HepG2 (cell line): ENCODE data around the gene KAT14. TPM values are rescaled to one million over a fixed set of nuclear protein-coding genes. Genes with fewer than 3 reads are reported as not detected.
A peak's percentile ranks its signal among the peaks of the same experiment; 100 is the strongest.

Experiments used
- ATF1 ChIP-seq: IDR thresholded peaks from 2 replicates; pipeline ENCODE4 v1.6.1; 2016; ENCODE audit warnings: mild to moderate bottlenecking, control low read depth
- GTF3A ChIP-seq: sonication (generic); formaldehyde crosslinking; conservative IDR thresholded peaks from 2 replicates; pipeline ENCODE4 v1.4.0; 2020; ENCODE audit warnings: mild to moderate bottlenecking, missing genetic modification reagents
- HDAC2 ChIP-seq: sonication (generic); formaldehyde crosslinking; IDR thresholded peaks from 2 replicates; pipeline ENCODE4 v1.4.0; 2020; ENCODE audit warnings: missing genetic modification reagents
- HMGA1 ChIP-seq: sonication (generic); formaldehyde crosslinking; conservative IDR thresholded peaks from 2 replicates; pipeline ENCODE4 v1.4.0; 2020; ENCODE audit warnings: missing genetic modification reagents
- LCORL ChIP-seq, 2 experiments: fragments of 450-650 bp in 1 of 2; sonication (generic) in 1 of 2; formaldehyde crosslinking in 1 of 2; IDR thresholded peaks; 2 replicates each; pipeline versions ENCODE4 v1.5.0 to v1.6.1; 2017 to 2020; ENCODE audit warnings: antibody characterized with exemption in 1 of 2, missing genetic modification reagents in 1 of 2
- MED13 ChIP-seq: sonication (generic); formaldehyde crosslinking; IDR thresholded peaks from 2 replicates; pipeline ENCODE4 v1.5.0; 2020; ENCODE audit warnings: missing genetic modification reagents
- RAD51 ChIP-seq: fragments of 450-650 bp; IDR thresholded peaks from 2 replicates; pipeline ENCODE4 v1.6.1; 2016; ENCODE audit warnings: borderline replicate concordance
- STAG1 ChIP-seq: sonication (generic); formaldehyde crosslinking; IDR thresholded peaks from 2 replicates; pipeline ENCODE4 v1.4.0; 2020; ENCODE audit warnings: missing genetic modification reagents
- SUZ12 ChIP-seq: fragments of 150-350 bp; IDR thresholded peaks from 2 replicates; pipeline ENCODE4 v1.6.1; 2014; ENCODE audit warnings: low read depth, low read length
- U2AF2 ChIP-seq: fragments of 200-400 bp; formaldehyde crosslinking; IDR thresholded peaks from 2 replicates; pipeline ENCODE4 v1.6.1; 2017; ENCODE audit warnings: low read depth, mild to moderate bottlenecking, low read length
- ZBTB46 ChIP-seq: sonication (generic); formaldehyde crosslinking; IDR thresholded peaks from 2 replicates; pipeline ENCODE4 v1.4.0; 2020; ENCODE audit warnings: mild to moderate bottlenecking, missing genetic modification reagents, borderline replicate concordance
- ZHX2 ChIP-seq, 2 experiments: sonication (generic) in 1 of 2; formaldehyde crosslinking in 1 of 2; IDR thresholded peaks; 2 replicates each; pipeline versions ENCODE4 v1.6.1 to v1.9.0; 2014 to 2022; ENCODE audit warnings: antibody characterized with exemption in 1 of 2, borderline replicate concordance in 1 of 2, inconsistent platforms in 1 of 2, low read depth in 1 of 2, missing genetic modification reagents in 1 of 2
- ZNF331 ChIP-seq: sonication (generic); formaldehyde crosslinking; IDR thresholded peaks from 2 replicates; pipeline ENCODE4 v1.4.0; 2020; ENCODE audit warnings: missing genetic modification reagents
- ZNF446 ChIP-seq: sonication (generic); formaldehyde crosslinking; IDR thresholded peaks from 2 replicates; pipeline ENCODE4 v1.5.0; 2020; ENCODE audit warnings: mild to moderate bottlenecking, missing genetic modification reagents
- ZNF598 ChIP-seq: sonication (generic); formaldehyde crosslinking; IDR thresholded peaks from 2 replicates; pipeline ENCODE4 v1.5.1; 2020; ENCODE audit warnings: mild to moderate bottlenecking, missing genetic modification reagents, borderline replicate concordance
- ZNF790 ChIP-seq: sonication (generic); formaldehyde crosslinking; IDR thresholded peaks from 2 replicates; pipeline ENCODE4 v1.8.0; 2022; ENCODE audit warnings: missing genetic modification reagents, mild to moderate bottlenecking, borderline replicate concordance
- ZNF792 ChIP-seq: IDR thresholded peaks from 2 replicates; pipeline ENCODE4 v1.6.1; 2016
- ZNF841 ChIP-seq: sonication (generic); formaldehyde crosslinking; IDR thresholded peaks from 2 replicates; pipeline ENCODE4 v1.8.1; 2023; ENCODE audit warnings: missing genetic modification reagents, borderline replicate concordance
- ZZZ3 ChIP-seq: sonication (generic); formaldehyde crosslinking; IDR thresholded peaks from 2 replicates; pipeline ENCODE4 v1.4.0; 2020; ENCODE audit warnings: missing genetic modification reagents, mild to moderate bottlenecking, borderline replicate concordance
- polyA plus RNA-seq, 8 experiments: library from polyadenylated mRNA; depleted of rRNA in 3 of 8; stranded (reverse) in 7 of 8; unstranded in 1 of 8; fragments of >200 nt; fragmentation: Illumina TruSeq in 4 of 8; extraction: Trizol in 4 of 8; gene quantifications; 2 replicates each; pipeline versions ENCODE4 v1.2.1 to v1.2.3, GENCODE V29; 2011 to 2016; ENCODE audit warnings: low read depth in 4 of 8, missing spikeins in 1 of 8, mixed read lengths in 1 of 8; ENCODE audit not compliant: insufficient read depth in 1 of 8
- total RNA-seq, 5 experiments: library from RNA; depleted of rRNA; stranded (reverse); fragments of >200 nt; fragmentation: Illumina TruSeq; extraction: Trizol; gene quantifications; 2 replicates each; pipeline ENCODE4 v1.2.3, GENCODE V29; 2016; ENCODE audit warnings: low read depth in 1 of 5
- TF ChIP-seq, protein P1 (sequence below): sonication (generic); formaldehyde crosslinking; IDR thresholded peaks from 2 replicates; pipeline ENCODE4 v1.4.0; 2020; ENCODE audit warnings: missing genetic modification reagents, mild to moderate bottlenecking, borderline replicate concordance

The KAT14 gene
- total and polyA plus RNA-seq, 2 of the 13 experiments (the other 11 are each of a cell fraction or from before 2014, with no cell fraction given), result 5.1 to 15.1 TPM

GRCh38 chr20:18144541-18145099 is 7.0 kb downstream of the KAT14 start (continued):
- no peak for TF ChIP-seq U2AF2
- TF ChIP-seq SUZ12, result no peak
- no peak for TF ChIP-seq HMGA1 (CRISPR knock-in tag)
- TF ChIP-seq GTF3A (CRISPR knock-in tag), result no peak
- TF ChIP-seq, protein P1, sequence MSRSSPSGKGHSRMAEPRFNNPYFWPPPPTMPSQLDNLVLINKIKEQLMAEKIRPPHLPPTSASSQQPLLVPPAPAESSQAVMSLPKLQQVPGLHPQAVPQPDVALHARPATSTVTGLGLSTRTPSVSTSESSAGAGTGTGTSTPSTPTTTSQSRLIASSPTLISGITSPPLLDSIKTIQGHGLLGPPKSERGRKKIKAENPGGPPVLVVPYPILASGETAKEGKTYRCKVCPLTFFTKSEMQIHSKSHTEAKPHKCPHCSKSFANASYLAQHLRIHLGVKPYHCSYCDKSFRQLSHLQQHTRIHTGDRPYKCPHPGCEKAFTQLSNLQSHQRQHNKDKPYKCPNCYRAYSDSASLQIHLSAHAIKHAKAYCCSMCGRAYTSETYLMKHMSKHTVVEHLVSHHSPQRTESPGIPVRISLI (CRISPR knock-in tag), result peak; percentile 47; the same call in 1 of the 2 replicates
- TF ChIP-seq ATF1 (CRISPR knock-in tag), result no peak; the same call in 1 of the 2 replicates
- TF ChIP-seq STAG1 (CRISPR knock-in tag), result no peak
- TF ChIP-seq ZNF790 (CRISPR knock-in tag), result no peak
- TF ChIP-seq HDAC2 (CRISPR knock-in tag), result peak; percentile 81
- peak; percentile 62; the same call in 1 of the 2 replicates for TF ChIP-seq ZNF331
- 0 out of 2 replicates have a peak, but pooled peaks have one; percentile 33 for TF ChIP-seq MED13
- no peak for TF ChIP-seq ZNF598
- TF ChIP-seq RAD51, result no peak
- TF ChIP-seq ZBTB46 (CRISPR knock-in tag), result no peak
- no peak for TF ChIP-seq ZHX2 (IDR thresholded peaks at IDR 0.05; ENCODE audit: low read depth)
- no peak for TF ChIP-seq ZHX2 (CRISPR knock-in tag; IDR thresholded peaks at IDR 0.05; ENCODE audit: borderline replicate concordance)
- TF ChIP-seq ZNF792, result 0 out of 2 replicates have a peak, but pooled peaks have one; percentile 36
- no peak for TF ChIP-seq ZNF446 (CRISPR knock-in tag)
- TF ChIP-seq LCORL (IDR thresholded peaks at IDR 0.05), result peak; percentile 87
- peak; percentile 95 for TF ChIP-seq LCORL (CRISPR knock-in tag; IDR thresholded peaks at IDR 0.05)
- no peak for TF ChIP-seq ZZZ3
- no peak for TF ChIP-seq ZNF841 (CRISPR knock-in tag)
